Activated CD4-positive, alpha-beta T cell treated with anti-CD3 and anti-CD28 coated beads, Interleukin-2, amount 10 ng/mL, durations not matched to agents 7 days and 5 days (primary cell): ENCODE measurements around the gene DPT. TPM values are rescaled to one million over a fixed set of nuclear protein-coding genes. Genes with fewer than 3 reads are reported as not detected.

Experiments
- CTCF ChIA-PET: fragments of 350-600 bp; sonication (Branson Sonifier 250); formaldehyde crosslinking; loops from one replicate; lab custom pipeline; 2021; ENCODE audit warnings: antibody characterized with exemption; lab: Charles Lee
- POLR2A ChIA-PET: fragments of 350-600 bp; sonication (Branson Sonifier 250); formaldehyde crosslinking; loops from one replicate; lab custom pipeline; 2021; ENCODE audit warnings: antibody characterized with exemption; lab: Charles Lee
- DNase-seq: peaks from one replicate; pipeline ENCODE4 v3.0.0-alpha.2; 2020
- H3K27ac Mint-ChIP-seq: one replicate; pipeline ENCODE4 v1.8.0; 2021; ENCODE audit warnings: mild to moderate bottlenecking, moderate library complexity, mixed read lengths
- H3K27me3 Mint-ChIP-seq: one replicate; pipeline ENCODE4 v1.8.0; 2021; ENCODE audit warnings: mixed read lengths
- H3K36me3 Mint-ChIP-seq: one replicate; pipeline ENCODE4 v1.8.0; 2021; ENCODE audit warnings: low read depth, mixed read lengths
- H3K4me1 Mint-ChIP-seq: one replicate; pipeline ENCODE4 v1.8.0; 2021; ENCODE audit warnings: mixed read lengths
- H3K4me3 Mint-ChIP-seq: one replicate; pipeline ENCODE4 v1.8.0; 2021; ENCODE audit warnings: mild to moderate bottlenecking, moderate library complexity, mixed read lengths
- H3K9me3 Mint-ChIP-seq: one replicate; pipeline ENCODE4 v1.8.0; 2021; ENCODE audit warnings: mixed read lengths
- total RNA-seq, 2 experiments: library from RNA; stranded (reverse); gene quantifications; one replicate each; pipeline ENCODE4 v1.2.3, GENCODE V29; 2021

Gene DPT
- total RNA-seq, 2 experiments from 2014 or later = not detected

DNA sequence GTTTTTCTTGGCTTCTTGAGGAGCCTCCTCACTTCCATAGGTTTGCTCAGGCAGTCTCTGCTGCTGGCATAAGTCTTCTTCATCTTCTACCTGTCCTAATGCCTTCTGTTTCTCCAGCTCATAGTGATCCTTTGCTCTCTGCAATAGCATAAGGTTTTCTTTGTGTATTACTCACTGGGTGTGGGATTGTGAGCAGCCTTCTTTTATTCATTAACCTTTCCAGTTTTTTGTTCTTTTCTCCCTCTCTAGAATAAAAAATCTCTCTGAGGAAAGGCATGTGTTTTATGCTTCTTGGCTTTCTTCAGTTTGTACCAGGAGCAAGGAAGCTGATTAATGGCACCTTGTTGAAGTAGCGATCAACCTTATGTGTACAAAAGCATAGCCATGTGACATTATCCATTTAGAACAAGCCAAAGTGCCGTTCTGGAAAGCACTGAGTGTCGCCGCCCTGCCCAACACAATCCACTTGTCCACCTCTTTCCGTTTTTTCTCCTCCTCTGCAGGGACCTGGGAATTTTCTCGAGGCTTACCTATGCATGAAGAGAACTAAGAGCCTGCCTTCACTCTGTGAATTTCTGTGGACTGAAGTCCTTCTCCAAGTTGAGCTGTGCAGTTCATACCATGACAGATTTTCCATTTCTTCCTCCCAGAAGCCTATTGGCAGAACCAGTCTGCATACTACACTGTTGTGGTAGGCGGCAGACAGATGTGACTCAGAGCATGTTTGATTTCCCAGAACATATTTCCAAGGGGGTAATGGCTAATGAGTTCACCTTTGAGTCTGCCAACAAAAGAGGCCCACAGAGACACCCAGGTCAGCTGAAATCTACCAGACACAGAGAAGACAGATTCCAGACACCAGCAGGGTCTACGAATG lies 39.0 kb downstream of the DPT start:
- H3K9me3 Mint-ChIP-seq = no peaks in the 10 kb centered on the region
- H3K36me3 Mint-ChIP-seq = no peaks in the 10 kb centered on the region
- ChIA-PET POLR2A (no interaction called here), CTCF (no interaction called here)
- DNase-seq = no peak
- peaks cover 9% of the 10 kb centered on the region for H3K27me3 Mint-ChIP-seq
- no peak overlapping the region for H3K27ac Mint-ChIP-seq
- H3K4me3 Mint-ChIP-seq = no peak overlapping the region
- H3K4me1 Mint-ChIP-seq = no peaks in the 10 kb centered on the region

DNA sequence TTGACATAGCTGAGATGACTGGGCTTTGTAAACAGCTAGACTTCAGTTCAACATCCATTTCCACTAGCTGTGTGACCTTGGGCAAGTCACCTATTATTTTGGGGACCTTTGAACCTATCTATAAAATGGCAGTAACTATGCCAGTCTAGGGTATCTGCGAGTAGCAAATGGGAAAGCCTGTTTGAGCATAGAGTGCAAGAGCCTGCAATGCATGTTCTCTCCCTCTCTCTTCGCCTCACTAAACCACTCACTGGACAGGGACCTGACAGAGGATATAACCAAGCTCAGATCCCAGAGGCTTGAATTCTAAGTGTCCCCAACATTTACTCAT lies 39.7 kb downstream of the DPT start:
- no peak for DNase-seq
- Mint-ChIP-seq H3K27ac (no peak overlapping the region), H3K27me3 (peaks cover 9% of the 10 kb centered on the region), H3K4me1 (no peaks in the 10 kb centered on the region), H3K4me3 (no peak overlapping the region), H3K9me3 (peaks cover 1% of the 10 kb centered on the region), H3K36me3 (no peaks in the 10 kb centered on the region)
- ChIA-PET POLR2A (no interaction called here), CTCF (no interaction called here)

DNA sequence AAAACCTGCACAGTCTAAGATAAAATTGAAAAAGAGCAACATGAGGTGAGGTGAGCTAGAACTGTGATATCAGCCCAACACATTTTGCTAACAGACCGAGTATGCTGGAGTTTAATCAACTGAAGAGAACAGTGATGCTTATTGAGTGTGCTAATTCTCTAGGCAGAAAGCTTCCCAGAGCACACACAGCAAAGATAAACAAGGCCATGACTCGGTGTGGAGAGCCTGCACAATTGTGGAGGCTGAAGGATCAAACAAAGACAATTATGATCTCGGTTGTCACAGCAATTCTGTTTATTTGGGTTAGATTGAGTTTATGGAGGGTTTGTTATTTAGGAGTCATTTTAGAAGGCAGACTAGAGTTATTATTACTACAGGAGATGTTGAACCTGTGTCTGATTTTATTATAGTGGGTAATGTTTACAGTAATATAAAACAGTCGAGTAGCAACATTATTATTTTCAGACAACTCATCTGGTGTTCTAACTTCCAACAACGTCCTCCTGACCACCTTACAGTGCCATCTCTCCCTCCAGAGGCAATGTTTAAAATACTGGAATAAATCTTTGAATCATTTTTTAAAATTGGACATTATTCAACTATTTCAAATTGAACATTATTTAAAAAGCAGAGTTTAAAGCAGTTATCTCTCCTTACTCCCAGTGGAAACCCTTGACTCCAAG lies 40.2 kb downstream of the DPT start:
- Mint-ChIP-seq H3K4me1 (no peaks in the 10 kb centered on the region), H3K27ac (no peak overlapping the region)

DNA sequence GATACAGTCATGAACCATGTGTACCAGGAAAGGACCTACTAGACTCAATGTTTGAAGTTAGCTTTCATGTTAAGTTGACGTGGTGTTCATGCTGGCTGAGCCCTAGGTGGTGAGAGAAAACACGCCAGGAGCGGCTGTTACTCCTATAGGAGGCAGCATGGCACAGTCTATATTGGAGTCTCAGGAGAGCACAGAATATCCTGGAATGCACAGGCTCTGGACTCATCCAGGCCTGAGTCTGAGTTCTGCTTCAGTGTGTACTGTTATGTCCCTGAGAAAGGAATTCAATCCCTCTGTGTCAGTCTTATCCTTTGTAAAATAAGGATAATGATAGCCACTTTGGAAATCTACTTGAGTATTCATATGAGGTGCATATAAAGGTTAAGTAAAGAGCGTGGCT lies 41.2 kb downstream of the DPT start:
- Mint-ChIP-seq H3K4me3 (no peak overlapping the region), H3K27ac (no peak overlapping the region), H3K27me3 (peaks cover 9% of the 10 kb centered on the region), H3K9me3 (peaks cover 2% of the 10 kb centered on the region), H3K36me3 (no peaks in the 10 kb centered on the region), H3K4me1 (no peaks in the 10 kb centered on the region)
- no peak for DNase-seq
- ChIA-PET POLR2A (no interaction called here), CTCF (no interaction called here)

More for the DNA sequence above, 40.2 kb downstream of the DPT start:
- H3K4me3 Mint-ChIP-seq = no peak overlapping the region
- peaks cover 2% of the 10 kb centered on the region for H3K9me3 Mint-ChIP-seq
- peaks cover 9% of the 10 kb centered on the region for H3K27me3 Mint-ChIP-seq
- DNase-seq = no peak
- POLR2A ChIA-PET = no interaction called here
- CTCF ChIA-PET = no interaction called here
- H3K36me3 Mint-ChIP-seq = no peaks in the 10 kb centered on the region

DNA sequence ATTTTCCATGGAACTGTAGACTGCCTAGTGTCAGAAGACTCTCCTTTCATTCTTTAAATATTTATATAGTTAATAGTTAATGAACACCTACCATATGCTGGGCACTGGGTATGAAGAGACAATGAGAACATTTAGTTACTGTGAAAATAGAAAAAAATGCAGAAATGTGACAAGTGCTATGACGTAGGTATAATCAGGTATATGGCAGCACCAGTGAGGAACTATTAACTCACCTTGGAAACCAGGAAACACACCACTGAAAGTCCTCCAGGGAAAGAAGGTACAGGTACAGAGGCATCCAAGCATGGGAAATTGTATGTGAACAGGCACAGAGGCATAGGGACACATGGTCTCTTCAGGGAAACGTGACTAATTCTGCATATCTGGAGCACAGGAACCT lies 42.3 kb downstream of the DPT start:
- CTCF ChIA-PET = no interaction called here
- no peak for DNase-seq
- Mint-ChIP-seq H3K27me3 (peaks cover 15% of the 10 kb centered on the region), H3K4me1 (no peaks in the 10 kb centered on the region), H3K4me3 (no peak overlapping the region), H3K36me3 (no peaks in the 10 kb centered on the region), H3K9me3 (peaks cover 2% of the 10 kb centered on the region), H3K27ac (no peak overlapping the region)
- POLR2A ChIA-PET = no interaction called here

DNA sequence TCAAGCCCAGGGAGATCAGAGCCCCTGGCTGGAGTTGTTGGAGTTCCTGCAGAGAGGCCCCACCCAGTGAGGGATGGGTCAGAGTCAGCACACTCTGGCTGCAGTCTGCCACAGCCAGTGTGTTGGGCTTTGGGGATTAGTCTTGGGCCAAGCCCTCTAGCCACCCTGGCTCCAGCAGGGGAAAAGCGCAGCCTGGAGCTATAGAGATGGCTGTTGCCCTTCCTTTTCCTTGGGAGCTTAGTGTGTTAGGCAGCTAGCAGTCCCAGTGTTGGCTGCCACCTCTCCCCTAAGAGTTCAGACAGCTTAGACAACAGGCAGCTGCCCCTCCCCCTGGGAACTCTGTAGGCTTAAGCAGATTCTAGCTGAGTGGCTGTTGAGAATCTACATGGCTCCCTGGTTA lies 45.1 kb downstream of the DPT start:
- Mint-ChIP-seq H3K27ac (no peak overlapping the region), H3K27me3 (peaks cover 25% of the 10 kb centered on the region), H3K4me3 (no peak overlapping the region), H3K9me3 (peaks cover 8% of the 10 kb centered on the region), H3K36me3 (no peaks in the 10 kb centered on the region), H3K4me1 (no peaks in the 10 kb centered on the region)
- no peak for DNase-seq
- ChIA-PET CTCF (no interaction called here), POLR2A (no interaction called here)

DNA sequence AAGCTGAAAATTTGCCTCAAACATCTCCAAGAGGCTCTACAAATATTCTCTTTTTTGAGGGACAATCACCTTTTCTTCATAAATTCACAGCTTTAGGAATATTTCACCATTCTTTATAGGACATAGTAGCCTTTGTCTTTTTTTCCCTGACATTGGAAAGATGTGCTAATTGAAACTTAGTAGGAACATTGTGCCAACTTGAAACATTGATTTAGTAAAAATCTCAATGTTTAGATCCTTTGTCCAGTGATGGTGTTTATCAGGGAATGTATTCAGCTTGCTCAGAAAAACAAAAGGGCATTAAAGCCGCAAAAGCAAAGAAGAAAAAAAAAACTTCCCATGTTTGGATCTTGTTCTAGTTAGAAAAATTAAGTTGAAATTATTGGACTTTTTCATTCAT lies 52.1 kb downstream of the DPT start:
- H3K27ac Mint-ChIP-seq = no peak overlapping the region
- H3K36me3 Mint-ChIP-seq = no peaks in the 10 kb centered on the region
- peaks cover 6% of the 10 kb centered on the region for H3K9me3 Mint-ChIP-seq
- ChIA-PET POLR2A (no interaction called here), CTCF (no interaction called here)
- H3K27me3 Mint-ChIP-seq = peaks cover 20% of the 10 kb centered on the region
- H3K4me3 Mint-ChIP-seq = no peak overlapping the region
- DNase-seq = no peak
- H3K4me1 Mint-ChIP-seq = no peaks in the 10 kb centered on the region

DNA sequence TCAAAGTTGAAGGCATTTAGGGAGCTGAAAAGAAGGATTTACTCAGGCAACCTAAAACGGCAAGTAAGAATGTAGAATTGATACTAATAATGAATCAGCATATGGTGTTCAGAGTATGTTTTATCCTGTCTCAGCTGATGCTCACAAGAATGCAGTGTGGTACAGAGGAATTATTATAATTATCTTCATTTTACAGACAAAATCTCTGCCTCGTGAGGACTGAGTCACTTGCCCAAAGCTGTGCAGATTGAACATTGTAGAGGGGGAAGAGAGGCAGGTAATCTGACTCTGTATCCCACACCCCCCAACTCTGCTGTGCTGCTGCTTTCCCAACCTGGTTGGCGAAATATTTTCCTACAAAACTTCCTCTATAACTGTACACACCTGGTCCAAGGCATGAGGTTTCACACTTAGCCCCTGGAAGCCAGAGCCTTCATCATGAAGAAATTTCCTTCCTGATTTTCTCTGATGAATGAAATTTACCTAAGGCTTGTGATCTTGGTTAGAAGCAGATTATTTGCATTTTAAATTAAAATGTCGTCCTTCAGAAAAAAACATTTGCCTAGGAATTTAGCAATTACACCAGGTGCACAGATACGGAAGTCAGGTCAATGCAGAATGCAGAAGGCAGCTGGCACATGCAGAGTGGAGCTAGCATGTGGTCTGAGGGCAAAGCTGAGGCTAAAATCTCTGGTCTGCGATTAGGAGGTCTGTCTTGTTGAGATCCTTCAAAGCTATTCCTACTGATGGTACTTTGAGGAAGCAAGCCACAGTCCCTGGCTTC lies 52.8 kb downstream of the DPT start:
- no peak for DNase-seq
- Mint-ChIP-seq H3K27me3 (peaks cover 18% of the 10 kb centered on the region), H3K27ac (no peak overlapping the region), H3K4me1 (no peaks in the 10 kb centered on the region), H3K9me3 (peaks cover 4% of the 10 kb centered on the region), H3K36me3 (no peaks in the 10 kb centered on the region), H3K4me3 (no peak overlapping the region)
- ChIA-PET CTCF (interaction anchor here (0.6 kb wide), 1 partner anchor 441 kb away, joined by 3 read pairs; no protein-coding TSS in a partner anchor), POLR2A (no interaction called here)

DNA sequence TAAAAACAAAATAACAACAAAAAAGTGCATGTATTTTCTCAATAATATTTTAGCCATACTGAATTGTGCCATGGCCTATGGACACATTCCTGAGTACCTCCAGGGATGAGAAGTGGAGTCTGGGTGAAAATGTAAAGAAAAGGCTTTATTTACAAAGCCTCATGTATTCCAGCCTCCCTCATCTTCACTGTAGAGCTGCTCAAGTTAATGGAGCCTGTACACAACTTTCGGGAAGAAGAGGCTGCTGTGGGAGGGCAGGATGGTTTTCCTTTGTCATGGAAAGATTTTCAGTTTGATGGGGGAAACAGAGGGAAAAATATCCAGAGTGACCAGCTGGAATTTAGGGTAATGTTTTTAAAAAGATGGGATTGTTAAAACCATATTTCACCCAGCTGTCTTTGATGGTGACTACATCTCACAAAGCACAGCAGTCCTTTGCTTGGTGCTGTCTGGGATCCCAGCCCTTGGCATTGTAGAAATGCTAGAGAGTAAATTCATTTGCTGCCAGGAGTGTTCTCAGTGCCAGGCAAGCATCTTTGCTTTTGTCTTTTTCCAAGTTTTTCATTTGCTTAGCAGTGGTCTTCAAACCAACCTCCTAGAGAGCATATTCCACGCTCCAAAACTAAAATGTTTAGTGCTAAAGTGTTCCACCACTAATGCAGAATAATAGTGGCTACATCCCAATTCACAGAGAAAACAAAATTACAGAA lies 54.9 kb downstream of the DPT start:
- H3K27ac Mint-ChIP-seq = no peak overlapping the region
- H3K4me3 Mint-ChIP-seq = no peak overlapping the region
- no peaks in the 10 kb centered on the region for H3K4me1 Mint-ChIP-seq
- ChIA-PET CTCF (no interaction called here), POLR2A (no interaction called here)
- H3K9me3 Mint-ChIP-seq = no peaks in the 10 kb centered on the region
- DNase-seq = no peak
- no peaks in the 10 kb centered on the region for H3K36me3 Mint-ChIP-seq
- peaks cover 8% of the 10 kb centered on the region for H3K27me3 Mint-ChIP-seq

DNA sequence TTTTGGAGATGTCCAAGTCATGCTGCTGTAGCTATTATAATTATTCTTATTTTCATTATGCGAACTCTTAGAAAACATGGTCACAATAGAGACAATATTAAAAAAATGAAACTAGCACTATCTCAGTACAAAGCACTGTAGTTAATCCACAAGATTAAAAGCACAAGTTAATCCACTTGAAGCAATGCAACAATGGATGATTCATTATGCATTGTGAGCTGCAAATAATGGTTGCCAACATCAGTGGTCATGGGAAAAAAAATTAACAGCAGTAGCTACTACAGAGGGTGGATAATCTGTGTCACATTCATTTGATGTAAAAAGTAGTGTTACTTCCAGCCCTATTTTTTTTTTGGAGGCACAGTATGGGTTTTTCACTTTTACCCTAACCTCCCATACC lies 56.7 kb downstream of the DPT start:
- CTCF ChIA-PET = no interaction called here

DNA sequence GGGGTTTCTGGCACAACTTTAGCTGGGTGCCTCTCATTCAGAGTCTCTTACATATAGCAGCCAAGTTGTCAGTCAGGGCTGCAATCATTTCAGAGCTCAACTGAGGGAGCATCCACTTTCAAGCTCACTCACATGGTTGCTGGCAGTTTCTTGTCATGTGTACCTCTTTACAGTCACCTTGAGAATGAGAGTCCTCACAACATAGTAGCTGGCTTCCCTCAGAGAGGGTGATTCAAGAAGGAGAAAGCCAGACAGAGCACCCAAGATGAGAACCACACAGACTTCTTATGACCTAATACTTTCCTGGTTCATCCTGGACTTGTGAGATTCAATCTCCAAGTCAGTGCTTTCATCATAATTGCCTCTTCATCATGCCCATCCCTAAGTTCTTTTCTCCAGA lies 57.2 kb downstream of the DPT start:
- no peak for DNase-seq
- ChIA-PET CTCF (no interaction called here), POLR2A (no interaction called here)
- Mint-ChIP-seq H3K9me3 (no peaks in the 10 kb centered on the region), H3K36me3 (no peaks in the 10 kb centered on the region), H3K27me3 (peaks cover 5% of the 10 kb centered on the region), H3K4me3 (no peak overlapping the region), H3K27ac (no peak overlapping the region), H3K4me1 (no peaks in the 10 kb centered on the region)

More for the DNA sequence above, 56.7 kb downstream of the DPT start:
- Mint-ChIP-seq H3K4me3 (no peak overlapping the region), H3K27me3 (peaks cover 4% of the 10 kb centered on the region), H3K9me3 (no peaks in the 10 kb centered on the region), H3K27ac (no peak overlapping the region), H3K36me3 (no peaks in the 10 kb centered on the region), H3K4me1 (no peaks in the 10 kb centered on the region)
- POLR2A ChIA-PET = no interaction called here
- no peak for DNase-seq

DNA sequence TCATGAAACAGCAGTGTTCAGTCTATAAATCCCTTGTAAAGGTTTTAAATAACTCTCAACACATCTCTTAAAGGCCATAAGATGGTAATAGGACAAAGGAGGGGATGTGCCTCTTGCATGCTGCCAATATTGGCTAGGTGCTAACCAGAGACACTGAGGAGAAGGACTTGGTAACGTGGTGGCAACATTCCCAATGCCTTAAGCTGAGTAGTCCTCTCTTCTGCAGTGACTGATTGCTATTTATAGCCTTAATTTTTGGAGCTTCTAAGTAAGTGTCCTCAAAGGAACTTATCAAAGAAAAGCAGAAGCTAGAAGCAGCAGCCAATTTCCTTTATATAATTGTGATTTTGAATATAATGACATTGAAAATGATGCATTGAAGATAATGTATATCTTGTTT lies 63.0 kb downstream of the DPT start:
- no peak overlapping the region for H3K27ac Mint-ChIP-seq

More for the DNA sequence above, 63.0 kb downstream of the DPT start:
- Mint-ChIP-seq H3K9me3 (no peaks in the 10 kb centered on the region), H3K27me3 (peaks cover 11% of the 10 kb centered on the region), H3K4me1 (no peaks in the 10 kb centered on the region), H3K4me3 (no peak overlapping the region), H3K36me3 (no peaks in the 10 kb centered on the region)
- ChIA-PET POLR2A (no interaction called here), CTCF (no interaction called here)
- DNase-seq = no peak
